Measurements from ENCODE around the gene LPXN. TPM values are rescaled to one million over a fixed set of nuclear protein-coding genes. Genes with fewer than 3 reads are reported as not detected.

LPXN gene
- total RNA-seq (ENCODE audit: unreplicated experiment) = 3.8 TPM
- long read RNA-seq, partial matches to known transcripts = 0 of 1 reads
- long read RNA-seq, other reads (novel, unspliced or antisense) = 1 of 1 reads

DNA sequence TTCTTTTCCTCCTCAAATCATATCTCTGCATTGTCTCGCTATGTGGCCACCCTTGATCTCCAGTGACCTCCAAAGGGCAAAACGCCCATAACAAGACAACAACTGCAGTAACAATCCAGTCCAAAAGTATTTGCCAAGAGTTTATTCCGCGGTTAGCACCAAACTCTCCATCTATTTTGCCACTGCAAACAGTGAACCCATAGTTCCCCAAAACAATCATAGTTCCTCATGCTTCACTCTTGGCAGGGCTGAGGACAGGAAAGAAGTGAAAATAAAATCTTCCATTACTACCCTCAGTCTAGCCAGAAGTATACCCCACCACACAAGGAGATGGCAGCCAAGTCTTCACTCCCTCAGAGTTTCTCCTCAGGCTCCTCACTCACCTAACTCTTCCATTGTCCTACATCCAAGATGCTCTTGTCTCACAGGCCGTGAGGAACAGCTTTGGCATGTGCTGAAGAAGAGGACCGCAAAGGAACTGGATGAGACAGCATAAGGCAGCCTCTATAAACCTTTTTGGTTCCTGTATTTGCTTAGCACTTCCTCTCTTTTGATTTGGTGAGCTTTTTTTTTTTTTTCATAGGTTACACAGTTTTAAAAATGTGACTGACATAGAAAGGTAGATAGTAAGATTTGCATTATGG, at the start of gene LPXN:
Gene LPXN (minus strand): TSS at position 480 of the 644 bp plus-strand sequence. CDS start 84 bp downstream, at position 396.
- Mint-ChIP-seq H3K4me1 (ENCODE audit: low read depth, unreplicated experiment) (peaks cover 6% of the 10 kb centered on the region), H3K9me3 (ENCODE audit: unreplicated experiment) (peaks cover 20% of the 10 kb centered on the region), H3K27ac (ENCODE audit: unreplicated experiment) (no peak within 1 kb of the TSS), H3K27me3 (ENCODE audit: unreplicated experiment) (peaks cover 22% of the 10 kb centered on the region), H3K4me3 (ENCODE audit: unreplicated experiment) (peak within 1 kb of the TSS; percentile 20), H3K36me3 (ENCODE audit: unreplicated experiment) (no peaks in the 10 kb centered on the region)
- TF ChIP-seq, protein P1, sequence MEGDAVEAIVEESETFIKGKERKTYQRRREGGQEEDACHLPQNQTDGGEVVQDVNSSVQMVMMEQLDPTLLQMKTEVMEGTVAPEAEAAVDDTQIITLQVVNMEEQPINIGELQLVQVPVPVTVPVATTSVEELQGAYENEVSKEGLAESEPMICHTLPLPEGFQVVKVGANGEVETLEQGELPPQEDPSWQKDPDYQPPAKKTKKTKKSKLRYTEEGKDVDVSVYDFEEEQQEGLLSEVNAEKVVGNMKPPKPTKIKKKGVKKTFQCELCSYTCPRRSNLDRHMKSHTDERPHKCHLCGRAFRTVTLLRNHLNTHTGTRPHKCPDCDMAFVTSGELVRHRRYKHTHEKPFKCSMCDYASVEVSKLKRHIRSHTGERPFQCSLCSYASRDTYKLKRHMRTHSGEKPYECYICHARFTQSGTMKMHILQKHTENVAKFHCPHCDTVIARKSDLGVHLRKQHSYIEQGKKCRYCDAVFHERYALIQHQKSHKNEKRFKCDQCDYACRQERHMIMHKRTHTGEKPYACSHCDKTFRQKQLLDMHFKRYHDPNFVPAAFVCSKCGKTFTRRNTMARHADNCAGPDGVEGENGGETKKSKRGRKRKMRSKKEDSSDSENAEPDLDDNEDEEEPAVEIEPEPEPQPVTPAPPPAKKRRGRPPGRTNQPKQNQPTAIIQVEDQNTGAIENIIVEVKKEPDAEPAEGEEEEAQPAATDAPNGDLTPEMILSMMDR (IDR thresholded peaks at IDR 0.05; ENCODE audit: partially characterized antibody, unreplicated experiment) = no peak
- DNase-seq = no peak

GRCh38 chr11:58625086-58625485, 49.4 kb upstream of the LPXN start:
- H3K27me3 Mint-ChIP-seq (ENCODE audit: unreplicated experiment) = no peaks in the 10 kb centered on the region
- no peaks in the 10 kb centered on the region for H3K9me3 Mint-ChIP-seq (ENCODE audit: unreplicated experiment)

DNA sequence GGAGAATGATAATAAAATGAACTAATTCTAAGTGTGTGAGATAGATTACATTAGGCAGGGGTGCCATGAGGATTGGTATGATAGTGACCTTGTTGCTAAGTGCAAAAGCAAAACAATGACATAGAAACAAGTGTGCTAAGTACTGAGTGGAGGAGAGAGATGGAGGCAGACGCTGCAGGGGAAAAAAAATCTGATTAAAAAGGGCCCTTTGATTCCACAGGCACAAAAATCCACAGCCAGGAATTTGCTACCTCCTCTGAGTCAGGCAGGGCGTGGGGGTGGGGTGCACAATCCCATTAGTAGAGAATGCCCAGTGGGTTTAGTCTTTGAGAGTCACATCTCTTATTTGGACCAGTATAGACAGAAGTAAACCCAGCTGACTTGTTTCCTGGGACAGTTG, 46.7 kb upstream of the LPXN start, which contains the start of gene CNTF:
Gene CNTF (plus strand): TSS at position 322 of the 400 bp plus-strand sequence. CDS start 88 bp downstream, outside the sequence.
- Mint-ChIP-seq H3K36me3 (ENCODE audit: unreplicated experiment) (no peaks in the 10 kb centered on the region), H3K4me1 (ENCODE audit: low read depth, unreplicated experiment) (peaks cover 4% of the 10 kb centered on the region), H3K9me3 (ENCODE audit: unreplicated experiment) (no peaks in the 10 kb centered on the region), H3K27me3 (ENCODE audit: unreplicated experiment) (peaks cover 1% of the 10 kb centered on the region), H3K27ac (ENCODE audit: unreplicated experiment) (no peak within 1 kb of the TSS), H3K4me3 (ENCODE audit: unreplicated experiment) (no peak within 1 kb of the TSS)
- DNase-seq = no peak
- TF ChIP-seq, protein P1 (IDR thresholded peaks at IDR 0.05; ENCODE audit: partially characterized antibody, unreplicated experiment) = no peak

More at GRCh38 chr11:58625086-58625485, 49.4 kb upstream of the LPXN start:
- TF ChIP-seq, protein P1 (IDR thresholded peaks at IDR 0.05; ENCODE audit: partially characterized antibody, unreplicated experiment) = no peak
- H3K36me3 Mint-ChIP-seq (ENCODE audit: unreplicated experiment) = no peaks in the 10 kb centered on the region
- no peak overlapping the region for H3K27ac Mint-ChIP-seq (ENCODE audit: unreplicated experiment)
- H3K4me1 Mint-ChIP-seq (ENCODE audit: low read depth, unreplicated experiment) = no peaks in the 10 kb centered on the region
- no peak overlapping the region for H3K4me3 Mint-ChIP-seq (ENCODE audit: unreplicated experiment)
- no peak for DNase-seq

GRCh38 chr11:58621586-58622262, 46.1 kb upstream of the LPXN start:
- Mint-ChIP-seq H3K4me3 (ENCODE audit: unreplicated experiment) (no peak overlapping the region), H3K4me1 (ENCODE audit: low read depth, unreplicated experiment) (peaks cover 4% of the 10 kb centered on the region), H3K36me3 (ENCODE audit: unreplicated experiment) (no peaks in the 10 kb centered on the region), H3K27me3 (ENCODE audit: unreplicated experiment) (peaks cover 2% of the 10 kb centered on the region), H3K27ac (ENCODE audit: unreplicated experiment) (no peak overlapping the region), H3K9me3 (ENCODE audit: unreplicated experiment) (no peaks in the 10 kb centered on the region)
- DNase-seq = no peak
- TF ChIP-seq, protein P1 (IDR thresholded peaks at IDR 0.05; ENCODE audit: partially characterized antibody, unreplicated experiment) = no peak

Data from glutamatergic neuron (in vitro differentiated cells).